Right cardiac atrium (tissue), 5 donors: ENCODE data around the gene ZEB1. TPM values are rescaled to one million over a fixed set of nuclear protein-coding genes. Genes with fewer than 3 reads are reported as not detected.

Source experiments
- ATAC-seq, 2 donors: fragments of 200-7000 bp; cut with Tn5 transposase; one replicate each; pipeline versions ENCODE4 v1.8.0 to v1.9.1; 2020; ENCODE audit warnings: moderate library complexity in 2 of 2, mild to moderate bottlenecking in 1 of 2
- DNase-seq, 3 donors: peaks; one replicate each; pipeline ENCODE4 v3.0.0-alpha.2; 2020
- H3K27ac ChIP-seq: one replicate; pipeline ENCODE4 v1.5.1; 2013; ENCODE audit warnings: mild to moderate bottlenecking, low read length, control low read depth, moderate library complexity
- H3K27me3 ChIP-seq: one replicate; pipeline ENCODE4 v1.6.1; 2013; ENCODE audit not compliant: control insufficient read depth, insufficient read depth
- H3K4me1 ChIP-seq: one replicate; pipeline ENCODE4 v1.6.1; 2013; ENCODE audit warnings: low read length; ENCODE audit not compliant: control insufficient read depth, insufficient read depth
- H3K4me3 ChIP-seq: one replicate; pipeline ENCODE4 v1.5.1; 2013; ENCODE audit warnings: low read length, control low read depth
- H3K9me3 ChIP-seq: one replicate; pipeline ENCODE4 v1.6.1; 2013; ENCODE audit warnings: low read length; ENCODE audit not compliant: control insufficient read depth
- WGBS: extraction: QIAGEN DNeasy Blood & Tissue Kit; methylation state at CpG from one replicate; pipeline ENCODE4 v1.1.7; 2013; 5-methylcytosine and 5-hydroxymethylcytosine counted together
- intact Hi-C, 4 donors: fragments of 100-400 bp; cut with DNase I; formaldehyde crosslinking; loops; one replicate each; pipeline versions ENCODE4 v1.11.0 to v1.14.0; 2022 to 2023
- polyA plus RNA-seq: library from polyadenylated mRNA; stranded (reverse); fragments of 200-250 nt; gene quantifications from one replicate; pipeline ENCODE4 v1.2.3, GENCODE V29; 2013
- total RNA-seq, 4 donors: library from RNA; stranded (reverse); fragmentation: NEBNext Ultra II Directional; extraction: Animal tissue kit (Norgen Biotek cat#: 25700); gene quantifications; one replicate each; pipeline ENCODE4 v1.2.1, GENCODE V29; 2021
- donor health status: healthy with polysubstance abuse.
- donor health status: DM: no; HTN: yes; CAD: no.
- donor health status: DM: no; HTN: no; CAD: no.
- donor health status: DM: no; HTN: yes; CAD: no; lungs with severe emphysema.
- donor health status: DM: yes; HTN: yes; CAD: no.

Gene ZEB1
- total and polyA plus RNA-seq, 5 donors, result 13.9 to 72.8 (median 67.0) TPM

DNA sequence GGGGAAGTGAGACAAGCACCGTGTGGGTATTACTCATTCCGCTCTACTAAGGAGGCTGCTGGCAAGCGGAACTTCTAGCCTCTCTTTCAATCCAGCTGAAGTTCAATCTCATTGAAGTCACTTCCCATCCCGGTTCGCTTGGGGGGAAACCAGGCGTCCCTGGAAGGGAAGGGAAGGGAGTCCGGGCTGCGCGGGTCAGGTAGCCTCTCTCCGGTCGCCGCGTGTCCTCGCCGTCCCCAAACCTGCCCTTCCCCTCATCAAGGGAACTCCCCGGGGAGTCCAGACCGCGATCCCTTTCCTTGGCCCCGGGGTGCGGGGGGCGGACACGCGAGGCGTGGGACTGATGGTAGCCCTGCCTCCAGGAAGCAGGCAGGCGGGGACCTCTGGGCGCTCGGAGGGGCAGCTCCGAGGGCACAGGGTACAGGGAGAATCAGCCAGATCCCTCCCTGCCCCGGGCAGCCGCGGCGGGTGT is 598 bp upstream of the ZEB1 start:
- DNase-seq (peak; percentile 66 to 83 (median 74)), ATAC-seq (peak; percentile 79 to 80)
- H3K27me3 ChIP-seq, result no peaks in the 10 kb centered on the region
- peak overlapping the region; percentile 87 for H3K27ac ChIP-seq
- intact Hi-C loops, result loop anchor here in 3 of 4 donors (5.0 to 10.0 kb wide), 4 partner anchors 184 to 536 kb away; partner anchors contain the start of gene ZNF438 (in 1 of the 3)
- H3K9me3 ChIP-seq, result no peaks in the 10 kb centered on the region
- H3K4me3 ChIP-seq, result peak overlapping the region; percentile 96
- no peaks in the 10 kb centered on the region for H3K4me1 ChIP-seq
- WGBS, result under 1% methylated on average over 32 of the region's 32 CpGs

DNA sequence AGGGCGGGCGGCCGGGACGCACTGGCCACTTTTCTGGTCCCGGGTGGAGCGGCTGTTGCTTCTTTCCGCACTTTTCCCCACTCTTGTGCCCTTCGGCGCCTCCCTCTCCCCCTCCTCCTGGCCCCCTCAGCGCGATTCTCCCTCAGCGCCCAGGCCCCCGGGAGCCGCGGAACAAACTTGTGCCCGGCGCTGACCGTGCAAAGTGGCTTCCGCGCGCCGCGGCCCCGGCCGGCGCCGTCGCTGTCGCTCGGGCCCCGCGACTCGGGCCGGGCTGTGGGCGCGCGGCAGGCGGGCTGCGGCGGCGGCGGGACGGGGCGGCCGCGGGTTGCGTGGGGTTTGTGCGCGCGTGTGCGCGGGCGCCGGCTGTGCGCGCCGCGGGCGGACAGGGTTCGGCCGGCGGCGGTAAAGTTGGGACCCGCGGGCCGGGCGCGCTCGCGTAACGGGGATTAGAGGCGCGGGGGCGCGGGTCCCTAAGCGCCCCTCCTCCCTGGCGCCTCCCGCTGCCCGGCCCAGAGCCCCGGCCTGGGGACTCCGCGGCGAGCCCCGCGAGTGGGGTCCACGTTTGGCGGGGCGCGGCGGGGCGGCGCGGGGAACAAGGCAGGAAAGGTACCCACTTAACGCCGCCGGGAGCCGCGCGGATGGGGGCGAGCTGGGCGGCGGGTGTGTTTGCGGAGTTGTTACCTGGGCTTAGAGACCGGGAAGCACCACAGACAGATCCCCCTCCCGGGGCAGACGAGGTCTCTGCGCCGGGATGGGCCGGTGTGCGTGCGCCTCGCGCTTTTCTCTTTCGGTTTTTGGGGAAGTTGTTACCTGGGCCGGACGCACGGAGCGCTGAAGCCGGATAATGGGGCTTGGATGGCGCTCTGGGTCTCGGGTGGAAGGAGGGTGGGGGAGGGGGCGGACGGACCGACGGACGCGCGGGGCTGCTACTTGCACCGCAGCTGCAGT is 860 bp downstream of the ZEB1 start:
- H3K4me3 ChIP-seq, result peak overlapping the region; percentile 96
- ATAC-seq (peak; percentile 8 to 23), DNase-seq (peak; percentile 38 to 79 (median 77))
- no peaks in the 10 kb centered on the region for H3K9me3 ChIP-seq
- intact Hi-C loops, result loop anchor here in 3 of 4 donors (5.0 to 10.0 kb wide), 4 partner anchors 185 to 538 kb away; partner anchors contain the start of gene ZNF438 (in 1 of the 3)
- peak overlapping the region; percentile 100 for H3K27ac ChIP-seq
- WGBS, result under 1% methylated on average over 129 of the region's 129 CpGs
- H3K27me3 ChIP-seq, result no peaks in the 10 kb centered on the region
- H3K4me1 ChIP-seq, result no peaks in the 10 kb centered on the region

DNA sequence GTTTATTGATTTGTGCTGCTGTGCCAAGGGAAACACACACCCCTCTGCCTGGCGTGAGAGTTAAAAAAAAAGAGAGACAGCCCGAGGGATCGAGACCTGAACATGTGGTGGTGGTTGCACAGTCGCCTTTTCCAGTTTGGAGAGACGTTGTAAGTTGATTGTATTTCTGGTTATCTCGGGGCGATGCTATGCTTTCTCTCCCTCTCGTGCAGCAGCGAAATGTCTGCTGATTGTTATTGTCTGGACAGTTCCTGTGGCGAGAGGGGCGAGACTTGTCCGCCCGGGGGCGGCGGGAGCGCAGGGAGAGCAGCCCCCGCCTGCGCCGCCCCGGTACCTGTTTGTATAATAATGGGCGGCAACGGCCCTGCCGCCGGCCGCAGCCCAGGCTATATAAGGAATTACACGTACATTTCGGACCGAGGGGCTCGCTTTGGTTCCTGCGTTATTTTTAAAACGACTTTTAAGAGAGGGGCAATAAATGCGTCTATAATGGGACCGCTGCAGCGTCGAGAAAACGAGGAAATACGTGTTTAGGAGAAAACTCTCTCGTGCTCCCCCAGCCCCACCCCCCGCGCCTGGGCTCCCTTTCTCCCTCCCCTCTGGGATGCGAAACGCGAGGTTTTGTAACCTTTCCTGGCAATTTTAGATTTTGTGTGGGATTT is 1.7 kb downstream of the ZEB1 start:
- no peaks in the 10 kb centered on the region for H3K4me1 ChIP-seq
- intact Hi-C loops, result loop anchor here in 1 of 4 donors (10.0 kb wide), 1 partner anchor 536 kb away; no protein-coding TSS in a partner anchor
- peak overlapping the region; percentile 96 for H3K4me3 ChIP-seq
- peak overlapping the region; percentile 100 for H3K27ac ChIP-seq
- H3K27me3 ChIP-seq, result no peaks in the 10 kb centered on the region
- no peaks in the 10 kb centered on the region for H3K9me3 ChIP-seq
- WGBS, result under 1% methylated on average over 43 of the region's 43 CpGs
- ATAC-seq (peak; percentile 25 to 50), DNase-seq (peak; percentile 44 to 78 (median 70))

DNA sequence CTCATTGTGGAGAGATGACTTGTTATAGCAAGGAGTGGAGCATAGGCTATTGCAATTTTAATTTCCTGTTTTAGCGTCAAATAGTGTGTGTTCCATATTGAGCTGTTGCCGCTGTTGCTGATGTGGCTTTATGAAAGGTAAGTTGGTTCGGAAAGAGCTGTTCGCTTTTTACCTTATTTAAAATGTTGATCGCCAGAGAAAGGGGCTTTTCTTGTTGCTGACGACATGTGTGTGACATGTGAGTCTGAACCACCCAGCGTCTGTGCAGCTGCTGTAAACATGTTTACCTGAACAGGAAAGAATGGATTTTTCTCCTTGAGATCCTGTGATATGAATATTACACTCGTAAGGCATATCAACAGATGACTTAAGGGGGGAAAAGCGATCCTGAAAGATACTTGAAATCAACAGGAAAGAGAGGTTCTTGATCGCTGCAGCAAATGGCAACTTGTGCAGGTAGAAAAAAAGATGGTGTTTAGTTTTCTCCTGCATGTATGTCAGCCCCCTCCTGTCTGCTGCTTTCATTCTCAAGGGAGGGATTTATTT is 2.5 kb downstream of the ZEB1 start:
- no peak for ATAC-seq
- 17% methylated on average over 10 of the region's 10 CpGs for WGBS
- no peaks in the 10 kb centered on the region for H3K9me3 ChIP-seq
- no peaks in the 10 kb centered on the region for H3K27me3 ChIP-seq
- H3K27ac ChIP-seq, result peak overlapping the region; percentile 37
- no peaks in the 10 kb centered on the region for H3K4me1 ChIP-seq
- intact Hi-C loops, result loop anchor here in 1 of 4 donors (10.0 kb wide), 1 partner anchor 537 kb away; no protein-coding TSS in a partner anchor
- no peak for DNase-seq
- H3K4me3 ChIP-seq, result peak overlapping the region; percentile 96

DNA sequence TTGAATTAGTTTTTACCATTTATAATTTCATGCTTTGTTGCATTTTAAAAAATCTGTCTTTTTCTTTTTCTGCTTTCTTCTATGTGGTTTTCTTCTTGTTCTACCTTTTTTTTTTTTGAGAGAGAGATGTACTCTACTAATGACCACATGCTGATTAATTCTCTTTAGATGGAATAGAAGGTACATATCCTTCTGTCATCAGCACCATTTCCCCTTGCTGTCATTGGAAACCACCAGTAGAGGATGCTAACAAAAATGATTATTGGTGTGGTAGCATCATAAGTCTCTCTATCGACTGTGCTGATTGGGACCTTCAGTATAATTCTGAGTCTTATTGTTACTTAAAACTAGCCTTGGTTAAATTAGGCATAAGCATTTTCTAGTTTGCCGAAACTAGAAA is 3.6 kb downstream of the ZEB1 start:
- Histone ChIP-seq H3K4me3 (no peak overlapping the region), H3K9me3 (no peaks in the 10 kb centered on the region), H3K27me3 (no peaks in the 10 kb centered on the region), H3K4me1 (no peaks in the 10 kb centered on the region), H3K27ac (no peak overlapping the region)
- DNase-seq (no peak), ATAC-seq (no peak)
- intact Hi-C loops, result loop anchor here in 1 of 4 donors (10.0 kb wide), 1 partner anchor 538 kb away; no protein-coding TSS in a partner anchor
- WGBS, result 60% methylated on average over 2 of the region's 2 CpGs

DNA sequence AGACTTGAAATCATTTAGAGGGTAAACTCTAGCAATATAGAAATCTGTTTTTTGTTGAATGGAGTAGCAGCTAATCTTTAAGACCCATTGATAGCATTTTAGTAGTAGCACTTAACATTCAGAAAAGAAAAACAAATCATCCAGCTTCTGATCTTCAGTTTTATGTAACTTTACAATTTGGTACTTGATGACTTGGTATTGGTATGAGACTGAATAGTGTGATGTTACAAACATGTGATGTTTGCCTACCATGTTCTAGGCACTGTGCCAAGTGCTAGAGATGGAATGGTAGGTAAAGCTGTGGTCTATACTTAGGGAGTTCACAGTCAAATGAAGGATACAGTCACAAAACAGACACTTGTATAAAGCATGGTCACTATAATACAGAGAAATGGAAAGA is 21.3 kb downstream of the ZEB1 start:
- Histone ChIP-seq H3K27me3 (no peaks in the 10 kb centered on the region), H3K9me3 (no peaks in the 10 kb centered on the region), H3K4me1 (peaks cover 2% of the 10 kb centered on the region), H3K4me3 (no peak overlapping the region), H3K27ac (no peak overlapping the region)
- DNase-seq, result no peak
- intact Hi-C loops, result no loop called here
- ATAC-seq, result no peak

DNA sequence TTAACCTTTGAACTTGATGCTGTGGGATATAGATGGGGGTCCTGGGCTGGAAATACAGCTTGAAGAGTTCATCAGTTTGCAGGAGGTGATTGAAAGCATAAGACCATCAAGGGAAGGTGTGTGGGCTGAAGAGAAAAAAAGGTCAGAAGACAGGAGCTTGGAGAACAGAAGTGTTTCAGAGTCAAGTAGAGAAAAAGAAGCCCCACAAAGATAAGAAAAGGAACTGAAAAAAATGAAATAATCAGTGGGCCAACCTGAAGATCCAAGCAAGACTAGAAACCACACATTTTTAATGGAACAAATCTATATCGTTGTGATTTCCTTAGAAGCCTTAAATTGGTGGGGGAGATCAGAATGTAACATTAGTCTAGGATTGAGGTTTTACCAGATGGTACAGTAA is 22.5 kb downstream of the ZEB1 start:
- Histone ChIP-seq H3K27ac (no peak overlapping the region), H3K9me3 (no peaks in the 10 kb centered on the region), H3K4me3 (no peak overlapping the region), H3K4me1 (peaks cover 2% of the 10 kb centered on the region), H3K27me3 (no peaks in the 10 kb centered on the region)
- no peak for DNase-seq
- intact Hi-C loops, result no loop called here
- WGBS, result 93% methylated on average over 1 of the region's 1 CpG
- no peak for ATAC-seq

DNA sequence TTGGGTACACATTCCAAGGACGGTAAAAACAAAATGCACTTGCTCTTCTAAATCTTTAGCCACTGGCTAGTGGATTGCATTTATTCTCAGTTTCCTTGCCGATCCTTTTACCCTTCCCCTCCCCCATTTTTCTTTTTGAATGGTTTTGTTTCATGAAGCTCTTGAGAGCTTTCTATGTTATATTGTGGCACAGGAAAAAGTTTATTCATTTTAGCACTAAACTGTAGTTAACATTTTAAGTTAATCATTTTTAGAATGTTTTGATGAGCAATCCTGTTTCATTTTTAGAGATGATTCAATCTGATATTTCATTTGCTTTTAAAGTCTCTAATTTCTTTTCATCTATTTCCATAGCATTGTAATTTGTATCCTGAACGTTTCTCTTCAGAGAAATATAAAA is 24.0 kb downstream of the ZEB1 start:
- no peak for DNase-seq
- Histone ChIP-seq H3K4me1 (peaks cover 3% of the 10 kb centered on the region), H3K27me3 (no peaks in the 10 kb centered on the region), H3K27ac (no peak overlapping the region), H3K9me3 (no peaks in the 10 kb centered on the region), H3K4me3 (no peak overlapping the region)
- 61% methylated on average over 3 of the region's 3 CpGs for WGBS
- intact Hi-C loops, result no loop called here
- no peak for ATAC-seq

DNA sequence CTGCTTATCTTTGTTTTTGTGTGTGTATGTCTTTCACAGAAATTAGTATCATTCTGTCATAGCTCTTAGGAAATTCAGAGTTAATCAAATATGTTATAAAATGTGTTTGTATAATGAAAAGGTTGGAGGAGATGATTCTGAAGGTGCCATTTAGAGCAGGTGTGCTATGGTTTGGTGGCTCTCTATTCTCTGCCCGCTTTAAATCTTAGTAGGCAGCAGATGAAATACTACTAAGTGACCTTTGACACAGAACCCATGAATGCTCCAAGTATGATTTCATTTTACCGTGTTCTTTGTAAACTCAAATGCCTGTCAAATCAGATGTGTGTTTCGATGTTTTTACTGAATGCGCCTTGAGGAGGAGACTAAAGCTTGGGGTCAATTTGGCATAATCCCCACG is 24.5 kb downstream of the ZEB1 start:
- Histone ChIP-seq H3K4me1 (peaks cover 3% of the 10 kb centered on the region), H3K27ac (no peak overlapping the region), H3K9me3 (no peaks in the 10 kb centered on the region), H3K4me3 (no peak overlapping the region), H3K27me3 (no peaks in the 10 kb centered on the region)
- intact Hi-C loops, result no loop called here
- ATAC-seq, result no peak
- no peak for DNase-seq
- 73% methylated on average over 5 of the region's 5 CpGs for WGBS

DNA sequence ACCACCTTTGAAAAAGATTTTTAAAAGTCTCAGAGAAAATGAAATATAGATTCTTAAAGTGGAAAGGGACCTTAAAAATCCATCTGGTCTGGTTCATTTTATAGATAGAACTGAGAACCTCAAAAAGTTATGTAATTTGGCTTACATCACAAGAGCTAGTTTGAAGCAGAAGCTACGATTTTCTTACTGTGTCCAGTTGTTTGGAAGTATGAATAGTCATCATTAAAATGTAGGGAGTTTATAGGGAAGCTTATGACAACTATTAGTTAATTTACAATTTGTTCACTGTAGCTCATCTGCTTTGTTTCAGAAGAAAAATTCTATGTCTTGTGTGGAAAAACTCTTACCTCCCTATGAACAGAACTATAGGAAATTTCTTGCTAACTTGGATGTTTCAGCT is 26.9 kb downstream of the ZEB1 start:
- no peak overlapping the region for H3K27ac ChIP-seq
- ATAC-seq, result no peak
- H3K4me1 ChIP-seq, result peaks cover 3% of the 10 kb centered on the region
- DNase-seq, result no peak
- 42% methylated on average over 1 of the region's 1 CpG for WGBS
- H3K27me3 ChIP-seq, result no peaks in the 10 kb centered on the region
- H3K4me3 ChIP-seq, result no peak overlapping the region
- H3K9me3 ChIP-seq, result no peaks in the 10 kb centered on the region
- intact Hi-C loops, result no loop called here
